Loucy (cell line): Measurements from ENCODE around the gene ZNF775.

ENCODE experiments used
- EZH2phosphoT487 ChIP-seq: fragments of 200-600 bp; IDR thresholded peaks from 2 replicates; pipeline ENCODE4 v1.6.1; 2018; ENCODE audit warnings: antibody characterized with exemption, mild to moderate bottlenecking, moderate library complexity, borderline replicate concordance
- TF ChIP-seq, protein P1 (sequence below): fragments of 200-600 bp; sonication (generic); conservative IDR thresholded peaks from 2 replicates; pipeline ENCODE4 v1.5.1; 2014; ENCODE audit warnings: mild to moderate bottlenecking, antibody characterized with exemption, low read length

DNA sequence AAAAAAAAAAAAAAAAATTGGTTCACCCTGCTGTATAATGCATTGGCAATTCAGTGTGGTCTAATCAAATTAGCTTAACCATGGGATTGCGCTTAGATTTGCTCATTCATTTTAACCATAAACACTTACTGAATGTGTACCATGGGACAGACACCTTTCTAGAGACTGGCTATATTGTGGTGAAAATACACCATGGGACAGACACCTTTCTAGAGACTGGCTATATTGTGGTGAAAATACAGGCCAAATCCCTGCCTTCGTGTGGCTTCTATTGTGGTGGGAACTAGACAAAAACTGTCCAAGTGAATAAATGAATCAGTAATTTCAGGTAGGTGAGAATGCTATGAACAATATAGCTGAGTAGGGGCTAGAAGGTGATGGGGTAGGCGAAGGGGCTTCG is 20.7 kb upstream of the ZNF775 start:
- TF ChIP-seq, protein P1, sequence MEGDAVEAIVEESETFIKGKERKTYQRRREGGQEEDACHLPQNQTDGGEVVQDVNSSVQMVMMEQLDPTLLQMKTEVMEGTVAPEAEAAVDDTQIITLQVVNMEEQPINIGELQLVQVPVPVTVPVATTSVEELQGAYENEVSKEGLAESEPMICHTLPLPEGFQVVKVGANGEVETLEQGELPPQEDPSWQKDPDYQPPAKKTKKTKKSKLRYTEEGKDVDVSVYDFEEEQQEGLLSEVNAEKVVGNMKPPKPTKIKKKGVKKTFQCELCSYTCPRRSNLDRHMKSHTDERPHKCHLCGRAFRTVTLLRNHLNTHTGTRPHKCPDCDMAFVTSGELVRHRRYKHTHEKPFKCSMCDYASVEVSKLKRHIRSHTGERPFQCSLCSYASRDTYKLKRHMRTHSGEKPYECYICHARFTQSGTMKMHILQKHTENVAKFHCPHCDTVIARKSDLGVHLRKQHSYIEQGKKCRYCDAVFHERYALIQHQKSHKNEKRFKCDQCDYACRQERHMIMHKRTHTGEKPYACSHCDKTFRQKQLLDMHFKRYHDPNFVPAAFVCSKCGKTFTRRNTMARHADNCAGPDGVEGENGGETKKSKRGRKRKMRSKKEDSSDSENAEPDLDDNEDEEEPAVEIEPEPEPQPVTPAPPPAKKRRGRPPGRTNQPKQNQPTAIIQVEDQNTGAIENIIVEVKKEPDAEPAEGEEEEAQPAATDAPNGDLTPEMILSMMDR, result no peak
- TF ChIP-seq EZH2phosphoT487, result no peak
